Bronchial smooth muscle cell (primary cell): ENCODE results near the gene OR5B3. TPM values are rescaled to one million over a fixed set of nuclear protein-coding genes. Genes with fewer than 3 reads are reported as not detected.

Experiments used
- total RNA-seq: library from RNA; depleted of rRNA; stranded (reverse); fragments of >200 nt; gene quantifications from 2 replicates; pipeline ENCODE4 v1.2.1, GENCODE V29; 2014

Gene OR5B3
- total RNA-seq: not detected in 2 replicates

GRCh38 chr11:58406774-58407173, at the start of gene OR5B3:
Gene OR5B3, minus strand, starts transcription at chr11:58406874. Its CDS starts 3,465 bp downstream, at chr11:58403409.

GRCh38 chr11:58442136-58442535, 35.5 kb upstream of the OR5B3 start, which contains the start of gene OR5B12:
Gene OR5B12, minus strand, starts transcription at chr11:58442236. Its CDS starts 2,085 bp downstream, at chr11:58440151.

GRCh38 chr11:58428021-58428420, 21.3 kb upstream of the OR5B3 start, which contains the start of gene OR5B2:
Gene OR5B2, minus strand, starts transcription at chr11:58428121. Its CDS starts 4,860 bp downstream, at chr11:58423261.

GRCh38 chr11:58358969-58359368, 47.7 kb downstream of the OR5B3 start, which contains the start of gene OR5B17:
Gene OR5B17, minus strand, starts transcription at chr11:58359069. Its CDS starts 0 bp downstream, at chr11:58359069.

Other genes with a start within 250 kb of the OR5B3 start
- not detected in 2 replicates for gene OR9Q2, start 217.8 kb downstream of the OR5B3 start, total RNA-seq
- gene OR1S2, start 202.7 kb downstream of the OR5B3 start, total RNA-seq: not detected in 2 replicates
- not detected in 2 replicates for gene OR1S1, start 194.2 kb downstream of the OR5B3 start, total RNA-seq
- not detected in 2 replicates for gene OR10Q1, start 178.0 kb downstream of the OR5B3 start, total RNA-seq
- under 0.01 TPM in 1 of 2 replicates, not detected in the other for gene OR10W1, start 138.6 kb downstream of the OR5B3 start, total RNA-seq
- not detected in 2 replicates for gene OR5B17, start 47.8 kb downstream of the OR5B3 start, total RNA-seq
- not detected in 2 replicates for gene OR5B2, start 21.2 kb upstream of the OR5B3 start, total RNA-seq
- 0.09 TPM in 1 of 2 replicates, not detected in the other for gene OR5B12, start 35.4 kb upstream of the OR5B3 start, total RNA-seq
- gene OR5B21, start 101.2 kb upstream of the OR5B3 start, total RNA-seq: not detected in 2 replicates
- 1.9 and 8.0 TPM in 2 replicates for gene LPXN, start 169.0 kb upstream of the OR5B3 start, total RNA-seq
- gene ZFP91, start 172.2 kb upstream of the OR5B3 start, total RNA-seq: 17.3 and 28.8 TPM in 2 replicates
- 0.95 and 1.1 TPM in 2 replicates for gene CNTF, start 215.8 kb upstream of the OR5B3 start, total RNA-seq